SJCRH30 (cell line): ENCODE measurements around the gene DYNC1I2. TPM values are rescaled to one million over a fixed set of nuclear protein-coding genes. Genes with fewer than 3 reads are reported as not detected.

Experiments used
- DNase-seq, 2 experiments: peaks; one replicate each; pipeline ENCODE4 v3.0.0-alpha.2; 2015 to 2020
- H3K27ac ChIP-seq: fragments of 250-450 bp; sonication (Bioruptor Pico); 2 replicates; pipeline ENCODE4 v1.5.1; 2020; ENCODE audit warnings: mild to moderate bottlenecking, moderate library complexity
- H3K27me3 ChIP-seq: fragments of 250-450 bp; sonication (Bioruptor Pico); 2 replicates; pipeline ENCODE4 v1.5.1; 2020; ENCODE audit warnings: mild to moderate bottlenecking, moderate library complexity
- H3K36me3 ChIP-seq: fragments of 250-450 bp; sonication (Bioruptor Pico); 2 replicates; pipeline ENCODE4 v1.5.1; 2020; ENCODE audit warnings: mild to moderate bottlenecking, moderate library complexity
- H3K4me1 ChIP-seq: fragments of 250-450 bp; sonication (Bioruptor Pico); 2 replicates; pipeline ENCODE4 v1.5.1; 2020; ENCODE audit warnings: mild to moderate bottlenecking, moderate library complexity
- H3K4me3 ChIP-seq: fragments of 250-450 bp; sonication (Bioruptor Pico); 2 replicates; pipeline ENCODE4 v1.5.1; 2020; ENCODE audit warnings: mild to moderate bottlenecking, moderate library complexity
- H3K9me3 ChIP-seq: fragments of 250-450 bp; sonication (Bioruptor Pico); replicated peaks from 2 replicates; pipeline ENCODE4 v1.5.1; 2020; ENCODE audit warnings: mild to moderate bottlenecking, moderate library complexity
- total RNA-seq: library from RNA; depleted of rRNA; stranded (reverse); fragments of >200 nt; shearing (Covaris generic); gene quantifications from 2 replicates; pipeline ENCODE4 v1.2.3, GENCODE V29; 2014; rRNA removed

DYNC1I2 gene
- total RNA-seq, 1 experiment from 2014 or later, result 107 TPM

- Histone ChIP-seq H3K4me1 (no peaks in the 10 kb centered on the region), H3K4me3 (no peak overlapping the region), H3K27ac (no peak overlapping the region), H3K36me3 (0 out of 2 replicates have a peak, but pooled peaks cover 3% of the 10 kb centered on the region), H3K9me3 (no peaks in the 10 kb centered on the region; the same call in 1 of the 2 replicates), H3K27me3 (no peaks in the 10 kb centered on the region)
- no peak for DNase-seq
Observed at GRCh38 chr2:171778515-171778914, 91.2 kb downstream of the DYNC1I2 start.

- no peak for DNase-seq
- peaks cover 22% of the 10 kb centered on the region; the same call in 1 of the 2 replicates for H3K36me3 ChIP-seq
- no peak overlapping the region for H3K4me3 ChIP-seq
- no peaks in the 10 kb centered on the region for H3K4me1 ChIP-seq
- no peaks in the 10 kb centered on the region for H3K27me3 ChIP-seq
- no peaks in the 10 kb centered on the region; the same call in 1 of the 2 replicates for H3K9me3 ChIP-seq
- H3K27ac ChIP-seq, result no peak overlapping the region
Observed at GRCh38 chr2:171785450-171785849, 98.2 kb downstream of the DYNC1I2 start.

- no peak overlapping the region for H3K27ac ChIP-seq
- DNase-seq, result no peak
Observed at GRCh38 chr2:171787333-171788072, 100.2 kb downstream of the DYNC1I2 start.

GRCh38 chr2:171788316-171788993 lies 101.2 kb downstream of the DYNC1I2 start:
- Histone ChIP-seq H3K4me3 (no peak overlapping the region), H3K9me3 (no peaks in the 10 kb centered on the region; the same call in 1 of the 2 replicates), H3K4me1 (no peaks in the 10 kb centered on the region), H3K27me3 (no peaks in the 10 kb centered on the region), H3K36me3 (peaks cover 22% of the 10 kb centered on the region; the same call in 1 of the 2 replicates), H3K27ac (no peak overlapping the region)
- DNase-seq, result no peak

More at GRCh38 chr2:171787333-171788072, 100.2 kb downstream of the DYNC1I2 start:
- Histone ChIP-seq H3K4me1 (no peaks in the 10 kb centered on the region), H3K36me3 (peaks cover 24% of the 10 kb centered on the region; the same call in 1 of the 2 replicates), H3K4me3 (no peak overlapping the region), H3K27me3 (no peaks in the 10 kb centered on the region), H3K9me3 (no peaks in the 10 kb centered on the region; the same call in 1 of the 2 replicates)

GRCh38 chr2:171789956-171790355 lies 102.7 kb downstream of the DYNC1I2 start:
- H3K9me3 ChIP-seq, result no peaks in the 10 kb centered on the region
- no peak overlapping the region for H3K27ac ChIP-seq
- H3K36me3 ChIP-seq, result peaks cover 14% of the 10 kb centered on the region; the same call in 1 of the 2 replicates
- no peak overlapping the region for H3K4me3 ChIP-seq
- DNase-seq, result no peak
- H3K4me1 ChIP-seq, result no peaks in the 10 kb centered on the region
- H3K27me3 ChIP-seq, result no peaks in the 10 kb centered on the region

- H3K9me3 ChIP-seq, result no peaks in the 10 kb centered on the region
- no peak for DNase-seq
- H3K4me1 ChIP-seq, result no peaks in the 10 kb centered on the region
- H3K4me3 ChIP-seq, result no peak overlapping the region
- no peak overlapping the region for H3K27ac ChIP-seq
- H3K36me3 ChIP-seq, result peaks cover 14% of the 10 kb centered on the region; the same call in 1 of the 2 replicates
- H3K27me3 ChIP-seq, result no peaks in the 10 kb centered on the region
Observed at GRCh38 chr2:171791361-171791760, 104.1 kb downstream of the DYNC1I2 start.

- no peak for DNase-seq
- Histone ChIP-seq H3K9me3 (no peaks in the 10 kb centered on the region), H3K4me1 (no peaks in the 10 kb centered on the region), H3K27ac (no peak overlapping the region), H3K4me3 (no peak overlapping the region), H3K27me3 (no peaks in the 10 kb centered on the region), H3K36me3 (peaks cover 9% of the 10 kb centered on the region; the same call in 1 of the 2 replicates)
Observed at GRCh38 chr2:171792157-171792556, 104.9 kb downstream of the DYNC1I2 start.

- Histone ChIP-seq H3K27ac (no peak overlapping the region), H3K9me3 (no peaks in the 10 kb centered on the region), H3K36me3 (peaks cover 3% of the 10 kb centered on the region; the same call in 1 of the 2 replicates), H3K4me3 (no peak overlapping the region), H3K4me1 (no peaks in the 10 kb centered on the region), H3K27me3 (no peaks in the 10 kb centered on the region)
- no peak for DNase-seq
Observed at GRCh38 chr2:171792886-171793580, 105.8 kb downstream of the DYNC1I2 start.

- Histone ChIP-seq H3K27me3 (no peaks in the 10 kb centered on the region), H3K36me3 (peaks cover 2% of the 10 kb centered on the region; the same call in 1 of the 2 replicates), H3K27ac (no peak overlapping the region), H3K4me1 (no peaks in the 10 kb centered on the region), H3K4me3 (no peak overlapping the region), H3K9me3 (no peaks in the 10 kb centered on the region)
- no peak for DNase-seq
Observed at GRCh38 chr2:171793691-171794678, 106.7 kb downstream of the DYNC1I2 start.

GRCh38 chr2:171794918-171795317 lies 107.6 kb downstream of the DYNC1I2 start:
- no peaks in the 10 kb centered on the region for H3K9me3 ChIP-seq
- DNase-seq, result no peak
- peaks cover 2% of the 10 kb centered on the region; the same call in 1 of the 2 replicates for H3K36me3 ChIP-seq
- H3K4me3 ChIP-seq, result no peak overlapping the region
- no peak overlapping the region for H3K27ac ChIP-seq
- no peaks in the 10 kb centered on the region for H3K4me1 ChIP-seq
- no peaks in the 10 kb centered on the region for H3K27me3 ChIP-seq

Other genes starting within 250 kb of the DYNC1I2 start
- 67.0 and 71.2 TPM in 2 replicates for gene CYBRD1, start 165.0 kb upstream of the DYNC1I2 start, total RNA-seq
- gene SLC25A12, start 206.8 kb downstream of the DYNC1I2 start, total RNA-seq, result 22.9 and 23.6 TPM in 2 replicates
- 117 TPM in 2 replicates for gene HAT1, start 235.0 kb downstream of the DYNC1I2 start, total RNA-seq